NCI-H526 (cell line): ENCODE results near the gene CAMKMT.

Source experiments
- DNase-seq, 2 experiments: peaks; one replicate each; lab custom pipeline; 2025; lab: John Stamatoyannopoulos, UW

Gene CAMKMT

DNA sequence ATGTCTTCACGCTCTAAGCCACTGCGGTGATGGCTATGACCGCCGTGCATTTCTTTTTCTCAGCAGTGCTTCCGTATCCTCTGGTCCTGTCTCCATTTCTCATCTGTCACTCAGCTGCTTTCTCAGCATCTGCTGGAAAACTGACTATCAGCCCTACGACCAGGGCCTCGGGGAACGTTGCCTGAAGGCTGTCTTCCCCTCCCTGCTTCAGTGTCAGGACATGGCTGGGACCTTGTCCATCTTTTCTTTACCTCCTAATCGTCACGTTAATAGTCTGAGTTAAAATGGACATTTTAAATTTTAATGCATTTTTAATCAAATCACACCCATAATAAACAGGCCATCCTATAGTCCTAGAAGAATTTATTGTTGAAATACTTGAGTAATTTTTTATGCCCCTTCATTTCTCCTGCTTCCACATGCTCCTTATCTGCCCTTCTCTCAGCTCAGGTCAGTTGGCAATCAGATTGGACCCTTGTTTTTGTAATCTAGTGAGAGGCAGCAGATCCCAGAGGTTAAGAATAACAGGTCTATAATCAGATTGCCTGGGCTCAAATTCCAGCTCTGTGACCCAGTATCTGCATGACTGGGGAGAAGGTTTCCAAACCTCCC lies 329.5 kb downstream of the CAMKMT start:
- DNase-seq = no peak

GRCh38 chr2:44692821-44693220 lies 331.1 kb downstream of the CAMKMT start:
- DNase-seq = no peak

DNA sequence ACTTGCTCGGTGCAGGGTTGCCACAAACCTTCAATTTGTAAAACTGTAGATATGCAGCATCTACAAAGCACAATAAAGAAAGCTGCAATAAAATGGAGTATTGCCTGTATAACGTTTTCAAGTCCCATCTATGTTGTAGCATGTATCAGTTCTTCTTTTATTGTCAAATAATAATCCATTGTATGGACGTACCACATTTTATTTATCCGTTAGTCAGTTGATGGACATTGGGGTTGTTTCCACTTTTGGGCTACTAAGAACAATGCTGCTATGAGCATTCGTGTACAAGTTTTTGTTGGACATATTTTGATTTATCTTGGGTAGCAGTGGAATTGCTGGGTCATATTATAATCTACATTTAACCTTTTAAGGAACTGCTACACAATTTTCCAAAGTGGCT lies 339.1 kb downstream of the CAMKMT start:
- DNase-seq = no peak

- DNase-seq = no peak
These were observed 343.6 kb downstream of the CAMKMT start for GRCh38 chr2:44705356-44705755.

GRCh38 chr2:44705876-44706480 lies 344.2 kb downstream of the CAMKMT start:
- no peak for DNase-seq

- no peak for DNase-seq
These were observed 345.2 kb downstream of the CAMKMT start for GRCh38 chr2:44706681-44707553.

DNA sequence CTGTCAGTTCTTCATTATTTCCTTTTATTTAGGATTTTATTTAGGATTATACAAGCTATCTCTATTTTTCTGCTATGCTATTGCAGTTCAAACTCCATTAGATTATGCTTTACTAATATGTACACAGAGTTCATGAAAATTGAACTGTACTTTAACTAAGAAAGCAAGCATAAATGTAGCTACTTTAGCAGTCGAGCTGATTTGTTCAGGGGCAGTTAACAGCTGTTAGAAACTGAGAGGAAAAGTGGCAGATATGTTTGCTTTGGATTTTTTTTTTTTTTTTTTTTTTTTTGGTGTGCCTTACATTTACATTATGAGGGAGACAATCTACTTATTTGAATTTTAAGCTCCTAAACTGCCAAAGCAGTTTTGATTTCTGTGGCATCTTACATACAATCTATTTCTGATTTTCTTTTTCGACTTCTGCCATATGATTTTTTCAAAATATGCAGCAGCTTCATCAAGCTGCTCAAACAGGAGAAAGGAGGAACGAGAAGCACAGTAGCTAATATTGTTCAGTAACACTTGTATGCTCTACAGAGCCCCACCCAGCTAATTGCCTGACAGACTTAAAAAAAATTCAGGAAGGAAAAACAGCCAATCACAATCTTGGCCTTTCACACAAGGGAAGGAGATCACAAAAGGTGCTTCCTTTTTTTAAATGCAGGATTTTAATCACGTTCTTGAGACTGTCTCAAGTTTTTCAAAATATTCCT lies 346.4 kb downstream of the CAMKMT start:
- DNase-seq = no peak

DNA sequence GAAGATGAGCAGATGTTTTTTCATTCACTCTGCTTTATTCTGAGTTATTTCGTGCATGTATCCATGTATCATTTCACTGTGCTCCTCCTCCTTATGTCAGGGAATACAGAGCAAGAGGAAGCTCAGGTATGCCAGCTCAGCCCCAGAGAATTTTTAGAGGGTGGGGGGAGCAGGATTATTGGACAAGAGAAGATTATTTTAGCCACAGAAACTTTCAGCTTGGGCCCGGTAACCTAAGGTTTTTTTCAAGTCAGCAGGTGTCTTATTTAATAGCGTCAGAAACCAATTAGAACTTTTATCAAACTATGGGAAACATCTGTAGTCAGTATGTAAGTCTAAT lies 346.9 kb downstream of the CAMKMT start:
- DNase-seq = no peak

- peak; percentile 47 to 53 for DNase-seq
These were observed 351.4 kb downstream of the CAMKMT start for GRCh38 chr2:44713170-44713569.

DNA sequence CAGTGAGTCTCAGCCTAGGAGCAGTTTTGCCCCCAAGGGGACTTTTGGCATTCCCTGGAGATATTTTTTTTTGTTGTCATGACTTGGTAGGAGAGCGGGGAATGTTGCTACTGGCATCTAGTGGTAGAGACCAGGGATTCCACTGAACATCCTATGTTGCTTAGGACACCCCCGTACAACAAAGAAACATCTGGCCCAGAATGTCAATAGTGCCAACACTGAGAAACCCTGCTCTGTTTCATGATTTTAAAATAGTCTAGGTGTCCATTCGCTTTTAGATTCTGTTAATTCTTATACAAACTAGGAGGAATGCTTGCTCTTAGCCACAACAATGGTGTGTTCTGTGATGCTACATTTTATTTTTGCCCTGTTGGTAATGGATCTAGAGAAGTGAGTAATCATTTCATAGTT lies 353.9 kb downstream of the CAMKMT start:
- DNase-seq = peak; percentile 1 to 40

DNA sequence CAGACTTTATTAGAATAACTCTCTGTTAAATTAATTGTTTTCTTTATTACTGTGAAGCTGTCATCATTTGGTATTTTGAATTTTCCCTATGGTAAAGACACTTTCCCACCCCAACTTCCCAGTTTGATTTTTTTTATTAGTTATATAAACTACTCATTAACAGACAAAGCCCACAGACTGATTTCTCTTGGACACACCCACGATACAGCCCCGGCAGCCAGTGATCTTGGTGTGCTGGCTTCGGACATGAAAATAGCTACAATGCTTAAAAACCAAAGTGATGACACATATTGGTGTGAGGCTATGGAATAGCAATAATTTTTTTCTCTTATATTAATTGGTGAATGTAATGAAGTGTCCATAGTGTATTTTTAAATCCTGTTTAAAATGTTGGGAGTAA lies 354.4 kb downstream of the CAMKMT start:
- no peak for DNase-seq

DNA sequence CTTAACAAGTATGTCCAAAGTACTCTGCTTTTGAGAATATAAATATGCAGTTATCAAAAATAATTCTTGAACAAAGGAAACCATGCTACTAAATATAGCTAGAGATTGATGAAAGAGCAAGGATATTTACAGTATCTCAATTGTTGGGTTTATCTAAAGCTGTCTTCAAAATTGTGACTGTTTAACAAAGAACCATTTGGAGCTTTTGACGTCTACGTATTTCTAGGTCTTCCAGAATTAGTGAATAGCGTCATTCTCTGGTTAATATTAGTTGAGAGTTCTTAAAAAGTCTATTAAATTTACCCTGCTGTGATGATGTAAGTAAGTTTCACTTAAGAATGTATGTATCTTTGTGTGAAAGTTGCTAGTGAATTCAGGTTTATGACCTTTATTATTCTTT lies 356.7 kb downstream of the CAMKMT start:
- DNase-seq = no peak

GRCh38 chr2:44719562-44719961 lies 357.8 kb downstream of the CAMKMT start:
- DNase-seq = no peak

GRCh38 chr2:44722026-44722625 lies 360.4 kb downstream of the CAMKMT start:
- DNase-seq = no peak

DNA sequence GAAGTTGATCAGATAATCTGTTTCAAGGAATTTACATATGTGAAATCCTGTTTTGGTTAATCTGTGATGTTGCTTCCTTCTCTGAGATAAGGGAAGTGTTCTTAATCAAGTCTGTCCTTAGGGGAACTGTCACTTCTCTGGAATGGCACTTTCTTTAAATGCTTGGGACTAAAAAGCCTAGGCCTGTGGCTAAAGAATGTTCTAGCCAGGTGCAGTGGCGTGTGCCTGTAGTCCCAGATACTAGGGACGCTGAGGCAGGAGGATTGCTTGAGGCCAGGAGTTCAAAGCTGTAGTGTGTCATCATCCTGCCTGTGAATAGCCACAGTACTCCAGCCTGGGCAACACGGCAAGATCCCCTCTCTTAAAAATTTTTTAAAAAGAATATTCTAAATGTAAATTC lies 362.2 kb downstream of the CAMKMT start:
- DNase-seq = no peak

GRCh38 chr2:44730593-44730992 lies 368.8 kb downstream of the CAMKMT start:
- no peak for DNase-seq

DNA sequence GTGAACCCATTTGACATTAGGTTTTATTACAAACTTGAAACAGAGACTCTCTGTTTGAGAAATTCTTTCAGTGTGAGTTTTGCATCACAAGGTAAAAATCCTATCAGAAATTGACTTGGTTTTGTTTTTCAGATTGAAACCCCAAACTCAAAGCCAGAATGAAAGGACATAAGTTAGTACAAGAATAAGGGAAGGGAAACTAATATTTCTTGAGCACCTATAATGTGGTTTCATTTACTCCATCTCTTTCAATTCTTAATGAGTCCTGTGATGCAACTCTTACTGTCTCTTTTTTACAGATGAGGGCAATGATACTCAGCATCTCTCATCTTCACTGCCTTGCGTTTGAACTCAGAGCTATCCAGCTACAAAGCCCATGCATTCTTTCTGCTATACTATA lies 369.8 kb downstream of the CAMKMT start:
- no peak for DNase-seq

DNA sequence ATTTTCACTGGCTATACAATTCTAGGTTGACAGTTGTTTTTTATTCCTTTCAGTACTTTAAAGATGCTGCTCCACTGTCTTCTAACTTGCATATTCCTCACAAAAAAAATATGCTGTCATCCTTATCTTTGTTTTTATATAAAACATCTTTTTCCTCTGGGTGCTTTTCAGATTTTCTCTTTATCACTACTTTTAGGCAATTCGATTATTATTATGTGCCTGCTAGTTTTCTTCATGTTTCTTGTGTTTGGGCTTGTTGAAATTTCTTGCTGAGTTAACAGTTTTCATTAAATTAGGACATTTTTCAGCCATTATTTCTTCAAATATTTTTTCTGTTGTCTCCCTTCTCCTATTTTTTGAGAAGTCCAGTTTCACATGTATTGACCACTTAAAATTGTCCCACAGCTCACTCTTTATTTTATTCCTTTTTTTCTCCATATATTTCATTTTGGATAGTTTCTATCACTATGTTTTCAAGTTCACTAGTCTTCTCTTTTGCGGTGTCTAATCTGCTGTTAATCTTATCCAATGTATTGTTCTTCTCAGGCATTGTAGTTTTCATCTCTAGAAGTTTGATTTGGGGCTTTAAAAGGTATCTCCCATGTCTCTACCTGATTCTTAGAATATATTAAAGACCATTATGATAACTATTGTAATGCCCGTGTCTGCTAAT lies 374.7 kb downstream of the CAMKMT start:
- no peak for DNase-seq

- DNase-seq = no peak
These were observed 378.9 kb downstream of the CAMKMT start for GRCh38 chr2:44740678-44741077.

DNA sequence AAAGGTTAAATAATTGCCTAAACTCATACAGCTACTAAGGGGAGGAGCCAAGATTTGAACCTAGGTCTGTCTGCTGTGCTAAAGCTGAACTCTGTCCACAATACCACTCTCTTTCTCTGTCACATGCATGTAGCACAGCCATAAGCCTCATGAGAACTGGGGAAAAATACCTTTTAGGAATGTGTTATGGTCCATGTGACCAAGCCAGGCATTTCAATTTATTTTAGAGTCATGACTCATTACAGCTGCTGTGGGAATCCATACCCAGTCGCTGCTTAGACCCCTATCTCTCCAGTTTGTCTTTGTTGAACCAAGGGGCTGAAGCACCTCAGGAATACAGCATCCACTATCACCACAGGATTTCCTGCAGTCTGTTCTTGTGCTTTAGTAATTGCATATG lies 379.8 kb downstream of the CAMKMT start:
- no peak for DNase-seq

- DNase-seq = no peak
These were observed 380.3 kb downstream of the CAMKMT start for GRCh38 chr2:44742057-44742456.

GRCh38 chr2:44743473-44743872 lies 381.7 kb downstream of the CAMKMT start:
- DNase-seq = no peak
